Rectal smooth muscle tissue (tissue), 1 donor: ENCODE results near the gene LSM7.

Experiments used
- H3K27ac ChIP-seq: one replicate; pipeline ENCODE4 v1.7.0; 2013; ENCODE audit warnings: low read depth, low read length, inconsistent platforms
- H3K27me3 ChIP-seq: one replicate; pipeline ENCODE4 v1.7.0; 2013; ENCODE audit warnings: low read length; ENCODE audit not compliant: control insufficient read depth, insufficient read depth
- H3K36me3 ChIP-seq: one replicate; pipeline ENCODE4 v1.7.0; 2013; ENCODE audit warnings: low read length; ENCODE audit not compliant: control insufficient read depth, insufficient read depth
- H3K4me1 ChIP-seq: one replicate; pipeline ENCODE4 v1.7.0; 2013; ENCODE audit warnings: low read length; ENCODE audit not compliant: control insufficient read depth, insufficient read depth
- H3K4me3 ChIP-seq: one replicate; pipeline ENCODE4 v1.7.0; 2013; ENCODE audit warnings: low read length
- H3K9ac ChIP-seq: one replicate; pipeline ENCODE4 v1.7.0; 2013; ENCODE audit warnings: low read length

LSM7 gene

DNA sequence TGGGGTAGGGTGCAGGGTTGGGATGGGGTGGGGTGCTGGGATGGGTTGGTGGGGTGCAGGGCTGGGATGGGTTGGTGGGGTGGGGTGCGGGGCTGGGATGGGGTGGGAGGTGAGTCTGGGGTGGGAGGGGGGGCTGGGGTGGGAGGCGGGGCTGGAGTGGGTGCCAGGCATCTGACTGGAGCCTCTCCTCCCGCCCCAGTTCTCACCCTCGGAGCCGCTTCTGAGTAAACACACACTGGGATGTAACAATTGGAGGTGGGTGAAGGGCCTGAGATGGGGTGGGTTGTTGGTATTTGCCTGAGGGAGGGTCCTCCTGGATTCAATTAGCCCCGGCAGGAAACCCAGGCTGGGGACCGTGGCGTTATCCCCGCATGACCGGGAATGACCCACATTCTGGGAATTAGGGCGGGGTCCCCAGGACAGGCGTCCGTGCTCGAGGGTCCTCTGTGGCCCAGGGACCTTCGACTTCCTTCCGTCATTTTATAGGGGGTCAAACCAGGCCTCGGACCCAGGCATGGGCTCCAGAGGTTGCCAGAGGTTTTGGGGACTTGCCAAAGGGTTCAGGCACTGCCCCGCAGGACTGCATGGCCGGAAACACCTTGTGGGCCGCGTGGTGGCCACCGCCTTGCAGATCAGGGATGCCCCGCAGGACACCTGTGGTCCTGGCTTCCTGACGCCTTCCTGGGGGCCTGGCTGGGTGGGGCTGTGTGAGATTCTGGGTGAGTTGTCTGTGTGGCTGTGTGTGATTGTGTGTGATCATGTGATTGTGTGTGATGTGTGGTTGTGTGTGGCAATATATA lies 33.1 kb upstream of the LSM7 start:
- Histone ChIP-seq H3K9ac (no peak overlapping the region), H3K27ac (no peak overlapping the region), H3K27me3 (peaks cover 11% of the 10 kb centered on the region), H3K4me1 (no peaks in the 10 kb centered on the region), H3K4me3 (no peak overlapping the region), H3K36me3 (no peaks in the 10 kb centered on the region)

DNA sequence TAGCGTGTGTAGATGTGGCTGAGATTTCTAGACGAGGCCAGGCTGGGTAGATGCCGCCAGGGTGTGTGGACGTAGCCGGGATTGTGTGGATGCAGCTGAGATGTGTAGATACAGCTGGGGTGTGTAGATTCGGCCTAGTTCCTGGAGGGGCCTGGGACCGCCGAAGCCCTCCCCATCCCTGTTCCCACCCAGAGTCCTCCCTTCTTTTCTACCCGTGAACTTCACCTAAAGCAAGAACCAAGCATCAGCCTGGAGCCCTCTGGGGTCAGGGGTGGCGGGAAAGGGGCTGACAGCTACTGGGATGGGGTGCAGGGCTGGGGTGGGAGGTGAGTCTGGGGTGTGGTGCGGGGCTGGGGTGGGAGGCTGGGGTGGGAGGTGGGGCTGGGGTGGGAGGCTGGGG lies 32.4 kb upstream of the LSM7 start:
- no peaks in the 10 kb centered on the region for H3K4me1 ChIP-seq
- no peak overlapping the region for H3K27ac ChIP-seq
- H3K9ac ChIP-seq = no peak overlapping the region
- H3K4me3 ChIP-seq = no peak overlapping the region
- H3K36me3 ChIP-seq = no peaks in the 10 kb centered on the region
- peaks cover 11% of the 10 kb centered on the region for H3K27me3 ChIP-seq

DNA sequence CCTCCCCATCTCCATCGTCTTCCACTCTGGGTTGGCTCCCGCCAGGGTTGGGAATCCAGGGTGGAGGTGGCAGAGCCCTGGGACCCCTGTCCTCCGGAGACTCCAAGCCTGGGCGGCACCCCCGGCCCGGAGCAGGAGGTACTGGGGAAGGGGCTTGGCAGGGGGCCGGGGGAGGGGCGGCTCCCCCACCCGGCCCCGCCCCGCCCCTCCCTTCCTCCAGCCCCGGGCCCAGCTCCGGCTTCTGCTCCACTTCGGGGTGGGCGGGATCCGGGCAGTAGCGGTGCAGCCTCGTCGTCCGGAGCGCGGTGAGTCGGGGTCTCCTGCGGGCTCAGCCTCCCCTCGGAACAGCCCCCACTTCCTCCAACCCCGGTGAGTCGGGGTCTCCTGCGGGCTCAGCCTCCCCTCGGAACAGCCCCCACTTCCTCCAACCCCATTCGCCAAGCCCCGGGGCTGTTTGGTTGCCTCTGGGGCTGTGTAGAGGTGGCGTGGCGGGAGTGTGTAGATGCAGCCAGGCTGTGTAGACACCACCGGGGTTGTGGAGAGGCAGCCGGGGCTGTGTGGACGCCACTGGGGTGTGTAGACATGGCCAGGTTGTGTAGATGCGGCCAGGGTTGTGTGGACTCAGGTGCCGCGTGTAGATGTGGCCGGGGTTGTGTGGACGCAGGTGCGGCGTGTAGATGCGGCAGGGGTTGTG lies 31.8 kb upstream of the LSM7 start, which contains the start of gene TMPRSS9:
TMPRSS9 (plus strand) TSS at position 274 of the 694 bp plus-strand sequence. CDS start 29,521 bp downstream, outside the sequence.
- Histone ChIP-seq H3K27me3 (peaks cover 11% of the 10 kb centered on the region), H3K4me1 (no peaks in the 10 kb centered on the region), H3K27ac (no peak within 1 kb of the TSS), H3K4me3 (no peak within 1 kb of the TSS), H3K36me3 (no peaks in the 10 kb centered on the region), H3K9ac (no peak within 1 kb of the TSS)

DNA sequence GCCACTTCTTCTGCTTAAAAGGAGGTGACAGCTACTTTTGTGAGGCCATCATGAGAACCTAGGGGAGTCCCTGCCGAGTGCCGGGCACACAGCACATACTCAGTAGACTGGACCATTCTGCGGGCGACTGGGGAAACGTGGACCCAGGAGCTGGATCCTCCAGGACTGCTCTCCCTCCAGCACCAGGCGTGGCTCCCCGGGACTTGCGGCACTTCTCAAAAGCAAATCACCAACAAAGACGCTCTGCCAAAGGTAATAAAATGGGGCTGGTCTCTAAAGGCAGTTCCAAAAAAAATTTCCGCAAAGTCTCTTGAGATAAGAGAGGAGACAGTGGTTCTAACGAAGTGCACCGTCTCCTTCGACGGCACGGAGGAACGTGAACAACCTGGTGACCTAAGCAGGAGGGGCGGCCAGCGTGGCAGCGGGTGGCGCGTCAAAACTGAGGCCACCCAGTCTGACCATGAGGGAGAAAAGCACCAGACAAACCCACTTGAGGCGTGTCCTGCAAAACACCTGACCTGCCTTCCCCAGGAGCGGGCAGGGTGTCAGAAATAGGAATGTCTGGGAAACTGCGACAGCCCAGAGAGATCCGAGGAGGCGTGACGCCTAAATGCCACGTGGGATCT lies 30.3 kb upstream of the LSM7 start:
- Histone ChIP-seq H3K4me3 (no peak overlapping the region), H3K9ac (no peak overlapping the region), H3K36me3 (no peaks in the 10 kb centered on the region), H3K27me3 (peaks cover 11% of the 10 kb centered on the region), H3K27ac (no peak overlapping the region), H3K4me1 (no peaks in the 10 kb centered on the region)

DNA sequence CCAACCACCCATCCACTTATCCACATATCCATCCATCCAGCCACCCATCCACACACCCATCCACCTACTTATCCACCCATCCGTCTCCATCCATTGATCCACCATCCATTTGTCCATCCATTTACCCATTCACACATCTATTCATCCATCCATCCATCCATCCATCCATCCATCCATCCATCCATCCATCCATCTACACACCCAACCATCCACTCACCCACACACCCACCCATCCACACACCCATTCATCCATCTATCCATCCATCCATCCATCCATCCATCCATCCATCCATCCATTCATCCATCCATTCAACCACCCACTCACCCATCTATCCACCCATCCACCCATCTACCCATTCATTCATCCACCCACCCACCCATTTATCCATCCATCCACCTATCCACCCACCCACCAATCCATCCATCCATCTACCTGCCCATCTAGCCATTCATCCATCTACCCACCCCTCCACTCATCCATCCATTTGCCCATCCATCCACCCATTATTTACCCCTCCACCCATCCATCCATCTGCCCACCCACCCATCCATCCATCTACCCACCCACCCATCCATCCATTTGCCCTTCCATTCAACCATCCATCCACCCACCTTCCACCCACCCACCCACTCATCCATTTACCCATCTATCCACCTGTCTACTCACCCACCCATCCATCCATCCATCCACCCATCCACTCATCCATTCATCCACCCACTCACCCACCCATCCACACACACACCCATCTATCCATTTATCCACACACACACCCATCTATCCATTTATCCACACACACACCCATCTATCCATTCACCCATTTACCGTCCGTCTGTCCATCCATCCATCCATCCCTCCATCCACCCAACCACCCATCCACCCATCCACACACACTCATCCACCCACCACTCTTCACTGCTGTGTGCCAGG lies 29.2 kb upstream of the LSM7 start:
- no peak overlapping the region for H3K4me3 ChIP-seq
- H3K9ac ChIP-seq = no peak overlapping the region
- H3K36me3 ChIP-seq = no peaks in the 10 kb centered on the region
- H3K27me3 ChIP-seq = peaks cover 10% of the 10 kb centered on the region
- no peaks in the 10 kb centered on the region for H3K4me1 ChIP-seq
- no peak overlapping the region for H3K27ac ChIP-seq

DNA sequence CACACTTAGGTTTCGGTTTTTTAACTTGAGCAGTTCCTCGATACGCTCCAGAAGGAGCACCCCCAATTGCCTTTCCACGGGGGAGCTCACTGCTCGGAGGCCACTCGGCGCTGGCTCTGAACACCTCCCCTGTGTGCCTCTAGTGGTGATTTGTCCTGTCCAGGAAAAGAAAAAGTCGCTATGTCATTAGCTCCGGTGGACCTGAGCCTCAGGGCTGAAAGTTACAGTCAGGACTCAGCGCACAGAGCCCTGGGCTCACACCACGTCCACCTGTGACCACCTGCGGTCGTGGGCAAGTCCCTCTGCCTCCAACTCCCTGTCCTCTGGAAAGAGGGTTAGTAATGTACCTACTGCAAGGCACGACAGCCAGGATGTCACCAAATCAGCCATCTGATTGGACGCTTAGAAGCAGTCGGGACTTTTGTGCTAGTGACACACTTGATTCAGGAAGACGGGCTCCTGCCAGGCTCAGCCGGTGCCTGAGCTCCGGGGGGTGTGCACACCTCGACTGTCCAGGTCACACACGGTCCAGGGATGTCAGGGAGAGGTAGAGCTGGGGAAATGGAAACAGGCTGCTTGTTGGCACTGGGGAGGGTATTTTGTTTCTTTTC lies 27.8 kb upstream of the LSM7 start:
- Histone ChIP-seq H3K9ac (no peak overlapping the region), H3K4me1 (no peaks in the 10 kb centered on the region), H3K4me3 (no peak overlapping the region), H3K36me3 (peaks cover 2% of the 10 kb centered on the region), H3K27ac (no peak overlapping the region), H3K27me3 (peaks cover 6% of the 10 kb centered on the region)

DNA sequence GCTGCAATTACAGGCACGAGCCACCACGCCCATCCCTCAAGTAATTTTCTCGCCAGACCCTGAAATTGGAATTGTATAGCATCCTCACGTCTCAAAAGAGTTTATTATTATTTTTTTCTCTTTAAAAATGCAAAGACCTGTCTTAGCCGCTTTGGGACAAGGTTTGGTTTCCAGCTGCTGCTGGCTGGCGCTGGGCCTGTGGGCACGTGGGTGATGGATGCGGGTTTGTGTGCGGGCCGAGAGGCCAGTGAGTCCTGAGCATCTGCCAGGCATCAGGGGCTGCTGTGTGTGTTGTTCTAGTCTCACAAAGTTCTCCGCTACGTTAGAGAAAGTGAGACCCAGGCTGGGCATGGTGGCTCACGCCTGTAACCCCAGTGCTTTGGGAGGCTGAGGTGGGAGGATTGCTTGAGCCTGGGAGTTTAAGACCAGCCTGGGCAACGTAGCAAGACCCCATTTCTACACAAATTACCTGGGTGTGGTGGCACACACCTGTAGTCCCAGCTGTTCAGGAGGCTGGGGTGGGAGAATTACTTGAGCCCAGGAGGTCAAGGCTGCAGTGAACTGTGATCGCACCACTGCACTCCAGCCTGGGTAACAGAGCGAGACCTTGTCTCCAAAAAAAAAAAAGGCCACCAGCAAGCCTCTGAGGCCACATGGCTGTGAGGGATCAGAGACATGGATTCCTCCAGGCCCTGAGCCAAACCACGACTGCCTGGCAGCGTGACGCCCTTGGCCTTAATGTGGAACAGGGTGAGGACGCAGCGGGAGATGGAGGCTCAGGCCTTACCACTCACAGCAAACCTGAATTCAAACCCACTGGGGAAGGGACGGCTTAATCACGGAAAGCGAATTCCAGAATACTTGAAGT lies 27.0 kb upstream of the LSM7 start:
- Histone ChIP-seq H3K9ac (no peak overlapping the region), H3K27ac (no peak overlapping the region), H3K27me3 (peaks cover 3% of the 10 kb centered on the region), H3K36me3 (peaks cover 8% of the 10 kb centered on the region), H3K4me3 (no peak overlapping the region), H3K4me1 (no peaks in the 10 kb centered on the region)

DNA sequence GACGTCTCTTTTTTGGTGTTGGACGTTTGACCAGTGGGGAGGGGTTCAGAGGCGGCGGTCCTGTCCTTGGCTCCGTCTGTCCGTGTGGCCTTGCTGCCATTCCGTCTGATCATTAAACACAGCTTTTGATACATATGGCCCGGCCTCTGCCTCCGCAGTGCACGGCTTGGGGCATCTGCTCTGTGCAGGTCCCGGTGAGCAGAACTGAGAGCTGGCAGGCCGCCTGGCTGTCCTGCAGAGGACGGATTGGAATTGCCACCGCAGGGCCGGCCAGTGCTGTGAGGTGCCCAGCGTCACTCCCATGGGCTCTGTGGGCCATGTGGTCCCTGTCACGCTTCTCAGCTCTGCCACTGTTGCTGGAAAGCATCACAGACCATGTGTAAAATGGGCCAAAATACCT lies 26.3 kb upstream of the LSM7 start:
- H3K9ac ChIP-seq = no peak overlapping the region
- H3K27ac ChIP-seq = no peak overlapping the region
- no peak overlapping the region for H3K4me3 ChIP-seq
- H3K27me3 ChIP-seq = no peaks in the 10 kb centered on the region
- H3K4me1 ChIP-seq = no peaks in the 10 kb centered on the region
- peaks cover 15% of the 10 kb centered on the region for H3K36me3 ChIP-seq

DNA sequence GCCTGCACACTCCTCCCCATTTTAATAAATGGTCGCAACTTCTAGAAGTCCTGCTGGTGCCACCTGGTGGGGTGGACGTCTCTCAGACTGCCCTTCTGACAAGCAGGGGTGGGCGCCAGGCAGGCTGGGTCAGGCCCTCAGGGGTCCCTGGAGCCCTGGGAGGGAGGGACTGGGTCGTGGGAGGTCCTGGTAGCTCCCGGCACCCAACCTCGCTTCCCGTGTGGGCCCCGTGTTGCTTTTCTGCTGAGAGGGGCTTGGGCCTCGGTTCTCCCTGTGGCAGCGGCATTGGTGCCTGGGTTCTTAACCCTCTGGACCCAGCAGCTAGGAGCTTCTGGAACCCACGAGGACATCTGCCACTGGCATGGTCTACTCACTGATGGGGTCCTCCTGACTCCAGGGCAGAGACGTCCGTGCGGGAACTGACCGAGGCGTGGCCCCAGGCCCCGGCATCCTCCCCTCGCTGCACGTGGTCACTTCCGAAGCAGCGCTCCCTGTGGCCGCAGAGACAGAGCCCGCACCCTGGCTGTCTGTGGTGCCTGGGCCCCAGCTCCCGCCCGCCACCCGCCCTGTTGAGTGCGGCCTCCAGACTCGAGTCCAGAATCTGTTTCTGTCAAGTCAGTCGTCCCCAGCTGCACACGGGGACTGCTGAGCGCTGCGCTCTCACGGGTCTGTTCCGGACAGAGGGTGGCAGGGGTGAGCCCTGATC lies 25.7 kb upstream of the LSM7 start:
- Histone ChIP-seq H3K27ac (no peak overlapping the region), H3K4me1 (no peaks in the 10 kb centered on the region), H3K9ac (no peak overlapping the region), H3K4me3 (no peak overlapping the region), H3K36me3 (peaks cover 17% of the 10 kb centered on the region), H3K27me3 (no peaks in the 10 kb centered on the region)

DNA sequence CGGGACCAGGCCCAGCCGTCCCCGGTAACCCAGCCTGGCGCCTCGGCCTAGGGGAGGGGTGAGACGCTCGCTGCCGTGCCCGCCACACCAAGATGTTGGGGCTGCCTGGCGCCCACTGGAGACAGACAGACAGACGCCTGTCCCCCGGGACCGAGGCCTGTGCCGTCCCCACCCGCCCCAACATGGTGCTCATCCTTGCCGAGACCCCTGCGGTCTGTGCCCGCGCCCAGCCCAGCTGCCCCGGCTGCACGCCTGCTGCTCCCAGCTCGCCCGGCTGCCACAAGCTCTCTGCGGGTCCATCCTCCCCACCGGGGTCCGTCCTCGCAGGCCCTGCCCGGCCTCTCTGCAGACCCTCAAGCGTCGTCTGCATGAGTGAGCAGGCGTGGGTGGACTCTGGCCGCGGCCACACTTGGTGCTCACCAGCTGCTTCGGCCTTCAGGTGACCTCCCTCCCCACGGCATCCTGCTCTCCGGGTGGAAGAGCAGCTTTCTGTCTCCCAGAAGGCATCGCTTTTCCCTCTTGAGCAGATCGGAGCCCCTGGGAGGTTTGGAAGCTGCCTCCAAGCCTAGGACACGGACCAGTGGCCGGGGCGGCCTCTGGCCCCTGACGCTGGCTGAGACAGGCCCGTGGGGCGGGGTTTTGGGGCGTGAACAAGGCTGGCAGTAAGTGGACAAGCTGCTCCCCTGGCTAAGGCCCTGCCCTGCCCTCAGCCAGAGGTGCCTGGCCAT lies 24.9 kb upstream of the LSM7 start:
- no peaks in the 10 kb centered on the region for H3K27me3 ChIP-seq
- peaks cover 23% of the 10 kb centered on the region for H3K36me3 ChIP-seq

More for the DNA sequence above, 24.9 kb upstream of the LSM7 start:
- Histone ChIP-seq H3K4me1 (no peaks in the 10 kb centered on the region), H3K27ac (no peak overlapping the region), H3K4me3 (no peak overlapping the region), H3K9ac (no peak overlapping the region)
